ENCODE measurements around the gene EMSY. TPM values are rescaled to one million over a fixed set of nuclear protein-coding genes. Genes with fewer than 3 reads are reported as not detected.

The EMSY gene
- total and polyA plus RNA-seq, 2 donors (not counting 1 experiment from before 2014, with no cell fraction given) = 27.4 to 59.7 TPM

- no peak for TF ChIP-seq EZH2 (IDR thresholded peaks at IDR 0.05; ENCODE audit: borderline replicate concordance, insufficient read depth, low read depth, low read length, poor library complexity, severe bottlenecking)
- TF ChIP-seq, protein P1, sequence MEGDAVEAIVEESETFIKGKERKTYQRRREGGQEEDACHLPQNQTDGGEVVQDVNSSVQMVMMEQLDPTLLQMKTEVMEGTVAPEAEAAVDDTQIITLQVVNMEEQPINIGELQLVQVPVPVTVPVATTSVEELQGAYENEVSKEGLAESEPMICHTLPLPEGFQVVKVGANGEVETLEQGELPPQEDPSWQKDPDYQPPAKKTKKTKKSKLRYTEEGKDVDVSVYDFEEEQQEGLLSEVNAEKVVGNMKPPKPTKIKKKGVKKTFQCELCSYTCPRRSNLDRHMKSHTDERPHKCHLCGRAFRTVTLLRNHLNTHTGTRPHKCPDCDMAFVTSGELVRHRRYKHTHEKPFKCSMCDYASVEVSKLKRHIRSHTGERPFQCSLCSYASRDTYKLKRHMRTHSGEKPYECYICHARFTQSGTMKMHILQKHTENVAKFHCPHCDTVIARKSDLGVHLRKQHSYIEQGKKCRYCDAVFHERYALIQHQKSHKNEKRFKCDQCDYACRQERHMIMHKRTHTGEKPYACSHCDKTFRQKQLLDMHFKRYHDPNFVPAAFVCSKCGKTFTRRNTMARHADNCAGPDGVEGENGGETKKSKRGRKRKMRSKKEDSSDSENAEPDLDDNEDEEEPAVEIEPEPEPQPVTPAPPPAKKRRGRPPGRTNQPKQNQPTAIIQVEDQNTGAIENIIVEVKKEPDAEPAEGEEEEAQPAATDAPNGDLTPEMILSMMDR (IDR thresholded peaks at IDR 0.05) = no peak
- intact Hi-C loops (cut with micrococcal nuclease) = no loop called here
- H3K27ac Mint-ChIP-seq = no peak overlapping the region
- peaks cover 4 to 42% of the 10 kb centered on the region in 2 experiments for H3K36me3 ChIP-seq (replicated peaks in 1 of 2; ENCODE audit: control extremely low read depth in 1 of 2, control insufficient read depth in 1 of 2, extremely low read depth in 1 of 2, insufficient read depth in 2 of 2, low read length in 1 of 2)
- H3K27ac ChIP-seq (ENCODE audit: low read length in 2 of 2) = no peak overlapping the region
- no peaks in the 10 kb centered on the region for H3K9me3 ChIP-seq (ENCODE audit: control extremely low read depth in 1 of 3, control insufficient read depth in 2 of 3, insufficient read depth in 1 of 3, low read length in 2 of 3)
- H4K20me1 ChIP-seq (ENCODE audit: control insufficient read depth, insufficient read depth, low read length, poor library complexity, severe bottlenecking) = peaks cover 7% of the 10 kb centered on the region
- H3K4me3 Mint-ChIP-seq = no peak overlapping the region
- no peak for ATAC-seq (ENCODE audit: low read depth)
- DNase-seq = no peak
- CTCF ChIA-PET = no interaction called here
- no peak overlapping the region for H3K4me2 ChIP-seq (replicated peaks; ENCODE audit: low read depth, low read length, poor library complexity, severe bottlenecking)
- no peaks in the 10 kb centered on the region for H3K27me3 Mint-ChIP-seq
- H3K4me3 ChIP-seq (ENCODE audit: control extremely low read depth in 1 of 5, extremely low read depth in 1 of 5, insufficient read depth in 1 of 5, low read depth in 2 of 5, low read length in 4 of 5) = no peak overlapping the region
- no peaks in the 10 kb centered on the region for H3K4me1 ChIP-seq (ENCODE audit: control insufficient read depth in 2 of 2, insufficient read depth in 2 of 2, low read length in 2 of 2)
- no peaks in the 10 kb centered on the region for H3K27me3 ChIP-seq (replicated peaks in 1 of 4; ENCODE audit: control extremely low read depth in 1 of 4, control insufficient read depth in 3 of 4, insufficient read depth in 4 of 4, low read length in 3 of 4)
- H3K4me1 Mint-ChIP-seq = no peaks in the 10 kb centered on the region
- no peaks in the 10 kb centered on the region for H3K9me3 Mint-ChIP-seq (ENCODE audit: insufficient read depth)
- H3K79me2 ChIP-seq (ENCODE audit: control insufficient read depth, insufficient read depth, low read length) = peaks cover 15% of the 10 kb centered on the region
- WGBS (ENCODE audit: insufficient coverage) = no CpG with 5 or more reads among the region's 6 CpGs
- no peak overlapping the region for H2AFZ ChIP-seq (ENCODE audit: insufficient read depth, low read depth, low read length, poor library complexity, severe bottlenecking)
- H3K9ac ChIP-seq (ENCODE audit: low read length) = no peak overlapping the region
- POLR2A ChIA-PET = no interaction called here
Observed at GRCh38 chr11:76453248-76453647, 8.4 kb downstream of the EMSY start.

- no CpG with 5 or more reads among the region's 2 CpGs for WGBS (ENCODE audit: insufficient coverage)
- CTCF ChIA-PET = no interaction called here
Observed at GRCh38 chr11:76455331-76455730, 10.5 kb downstream of the EMSY start.

More at GRCh38 chr11:76455331-76455730, 10.5 kb downstream of the EMSY start:
- H3K4me2 ChIP-seq (replicated peaks; ENCODE audit: low read depth, low read length, poor library complexity, severe bottlenecking) = no peak overlapping the region
- intact Hi-C loops (cut with micrococcal nuclease) = no loop called here
- H3K27ac ChIP-seq (ENCODE audit: low read length in 2 of 2) = no peak overlapping the region
- peaks cover 11% of the 10 kb centered on the region for H3K79me2 ChIP-seq (ENCODE audit: control insufficient read depth, insufficient read depth, low read length)
- Mint-ChIP-seq H3K27me3 (no peaks in the 10 kb centered on the region), H3K27ac (no peak overlapping the region), H3K9me3 (ENCODE audit: insufficient read depth) (no peaks in the 10 kb centered on the region), H3K4me3 (no peak overlapping the region), H3K4me1 (no peaks in the 10 kb centered on the region)
- no peaks in the 10 kb centered on the region for H3K9me3 ChIP-seq (ENCODE audit: control extremely low read depth in 1 of 3, control insufficient read depth in 2 of 3, insufficient read depth in 1 of 3, low read length in 2 of 3)
- no peaks in the 10 kb centered on the region for H4K20me1 ChIP-seq (ENCODE audit: control insufficient read depth, insufficient read depth, low read length, poor library complexity, severe bottlenecking)
- H3K9ac ChIP-seq (ENCODE audit: low read length) = no peak overlapping the region
- DNase-seq (no peak), ATAC-seq (ENCODE audit: low read depth) (no peak)
- no peaks in the 10 kb centered on the region for H3K4me1 ChIP-seq (ENCODE audit: control insufficient read depth in 2 of 2, insufficient read depth in 2 of 2, low read length in 2 of 2)
- TF ChIP-seq, protein P1 (IDR thresholded peaks at IDR 0.05) = no peak
- TF ChIP-seq EZH2 (IDR thresholded peaks at IDR 0.05; ENCODE audit: borderline replicate concordance, insufficient read depth, low read depth, low read length, poor library complexity, severe bottlenecking) = no peak
- peaks cover 13 to 49% of the 10 kb centered on the region in 2 experiments for H3K36me3 ChIP-seq (replicated peaks in 1 of 2; ENCODE audit: control extremely low read depth in 1 of 2, control insufficient read depth in 1 of 2, extremely low read depth in 1 of 2, insufficient read depth in 2 of 2, low read length in 1 of 2)
- POLR2A ChIA-PET = no interaction called here
- no peaks in the 10 kb centered on the region for H3K27me3 ChIP-seq (replicated peaks in 1 of 4; ENCODE audit: control extremely low read depth in 1 of 4, control insufficient read depth in 3 of 4, insufficient read depth in 4 of 4, low read length in 3 of 4)
- no peak overlapping the region for H3K4me3 ChIP-seq (ENCODE audit: control extremely low read depth in 1 of 5, extremely low read depth in 1 of 5, insufficient read depth in 1 of 5, low read depth in 2 of 5, low read length in 4 of 5)
- H2AFZ ChIP-seq (ENCODE audit: insufficient read depth, low read depth, low read length, poor library complexity, severe bottlenecking) = no peak overlapping the region
